Posterior vena cava (tissue), 2 donors: ENCODE measurements around the gene JAK3. TPM values are rescaled to one million over a fixed set of nuclear protein-coding genes. Genes with fewer than 3 reads are reported as not detected.
"Not testable (repeated sequence)": the region's sequence is repeated elsewhere in the genome, so short reads cannot be mapped to it uniquely, and the experiment has no call there.

Experiments used
- DNase-seq: peaks from one replicate; pipeline ENCODE4 v3.0.0-alpha.2; 2020; ENCODE audit warnings: low spot score
- intact Hi-C, 2 donors: fragments of 100-400 bp; cut with DNase I; formaldehyde crosslinking; loops; one replicate each; pipeline versions ENCODE4 v1.14.1 to v1.14.2; 2022 to 2023
- total RNA-seq, 2 donors: library from RNA; stranded (reverse); fragmentation: NEBNext Ultra II Directional; extraction: Animal tissue kit (Norgen Biotek cat#: 25700); gene quantifications; one replicate each; pipeline ENCODE4 v1.2.1, GENCODE V29; 2021
- donor health status: DM: yes; HTN: yes; CAD: no.
- donor health status: DM: yes; HTN: yes; CAD: no.

The JAK3 gene
- total RNA-seq, 2 donors from 2014 or later: 6.6 to 8.8 TPM

- intact Hi-C loops: no loop called here
- no peak for DNase-seq
Observed at GRCh38 chr19:17821190-17821589, 26.6 kb downstream of the JAK3 start, which contains the start of gene INSL3. TSS of gene INSL3 (minus strand) at chr19:17821519. CDS start at chr19:17821506, 13 bp downstream.

DNA sequence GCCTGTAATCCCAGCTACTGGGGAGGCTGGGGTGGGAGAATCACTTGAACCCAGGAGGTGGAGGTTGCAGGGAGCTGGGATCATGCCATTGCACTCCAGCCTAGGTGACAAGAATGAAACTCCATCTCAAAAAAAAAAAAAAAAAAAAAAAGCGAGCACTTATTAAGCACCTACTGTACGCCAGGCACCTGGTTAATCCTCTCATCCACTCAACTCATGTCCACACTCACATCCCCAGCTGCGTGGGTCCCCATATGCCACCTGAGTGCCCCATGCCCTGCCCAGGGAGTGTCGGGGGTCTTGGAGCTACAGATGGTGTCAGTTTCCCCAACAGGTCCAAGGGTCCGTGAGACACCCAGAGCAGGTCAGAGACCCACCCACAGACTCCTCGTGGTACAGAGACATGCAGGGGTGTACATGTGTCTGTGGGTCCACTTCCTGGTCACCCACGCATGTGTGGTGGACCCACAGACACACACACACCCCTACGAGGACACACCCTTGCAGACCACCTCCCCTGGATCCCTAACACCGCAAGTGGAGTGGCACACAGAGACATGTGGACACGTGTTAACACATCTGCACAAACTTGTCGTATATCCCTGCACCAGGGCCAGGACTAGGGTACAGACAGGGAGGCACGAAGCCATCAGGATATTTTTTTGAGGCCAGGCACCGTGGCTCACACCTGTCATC, 30.0 kb downstream of the JAK3 start:
- DNase-seq: no peak
- intact Hi-C loops: no loop called here

DNA sequence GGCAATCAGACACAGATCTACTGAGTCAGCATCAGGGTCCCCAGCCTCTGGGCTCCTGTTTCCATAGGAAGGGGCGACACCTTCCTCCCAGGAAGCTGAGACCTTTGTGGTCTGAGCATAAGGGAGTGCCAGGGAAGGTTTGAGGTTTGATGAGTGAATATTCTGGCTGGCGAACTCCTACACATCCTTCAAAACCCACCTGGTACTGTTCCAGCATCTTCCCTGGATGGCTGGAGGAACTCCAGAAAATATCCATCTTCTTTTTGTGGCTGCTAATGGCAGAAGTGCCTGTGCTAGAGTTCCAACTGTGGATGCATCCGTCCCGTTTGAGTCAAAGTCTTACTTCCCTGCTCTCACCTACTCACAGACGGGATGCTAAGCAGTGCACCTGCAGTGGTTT, 35.7 kb downstream of the JAK3 start:
- intact Hi-C loops: no loop called here
- DNase-seq: no peak

DNA sequence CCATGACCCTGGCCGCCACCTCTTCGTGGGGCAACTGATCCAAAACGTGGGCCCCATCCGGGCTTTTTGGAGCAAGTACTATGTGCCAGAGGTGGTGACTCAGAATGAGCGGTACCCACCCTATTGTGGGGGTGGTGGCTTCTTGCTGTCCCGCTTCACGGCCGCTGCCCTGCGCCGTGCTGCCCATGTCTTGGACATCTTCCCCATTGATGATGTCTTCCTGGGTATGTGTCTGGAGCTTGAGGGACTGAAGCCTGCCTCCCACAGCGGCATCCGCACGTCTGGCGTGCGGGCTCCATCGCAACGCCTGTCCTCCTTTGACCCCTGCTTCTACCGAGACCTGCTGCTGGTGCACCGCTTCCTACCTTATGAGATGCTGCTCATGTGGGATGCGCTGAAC, 36.1 kb downstream of the JAK3 start:
- intact Hi-C loops: no loop called here
- DNase-seq: no peak

- intact Hi-C loops: no loop called here
- DNase-seq: no peak
Observed at GRCh38 chr19:17811103-17811502, 36.7 kb downstream of the JAK3 start.

- no peak for DNase-seq
- intact Hi-C loops: no loop called here
Observed at GRCh38 chr19:17807731-17808316, 40.0 kb downstream of the JAK3 start.

- intact Hi-C loops: no loop called here
- no peak for DNase-seq
Observed at GRCh38 chr19:17806945-17807344, 40.8 kb downstream of the JAK3 start.

GRCh38 chr19:17805427-17805826, 42.4 kb downstream of the JAK3 start:
- DNase-seq: no peak
- intact Hi-C loops: no loop called here

GRCh38 chr19:17803264-17803896, 44.4 kb downstream of the JAK3 start:
- intact Hi-C loops: no loop called here
- no peak for DNase-seq

- no peak for DNase-seq
- intact Hi-C loops: no loop called here
Observed at GRCh38 chr19:17802137-17802858, 45.5 kb downstream of the JAK3 start.

- not testable (repeated sequence) for DNase-seq
- intact Hi-C loops: loop anchor here in 1 of 2 donors (10.0 kb wide), 1 partner anchor 56 kb away; the partner anchor contains the start of gene RPL18A
Observed at GRCh38 chr19:17798599-17798998, 49.2 kb downstream of the JAK3 start.

GRCh38 chr19:17797424-17798201, 50.2 kb downstream of the JAK3 start:
- no peak for DNase-seq
- intact Hi-C loops: loop anchor here in 1 of 2 donors (10.0 kb wide), 1 partner anchor 57 kb away; the partner anchor contains the start of gene RPL18A

DNA sequence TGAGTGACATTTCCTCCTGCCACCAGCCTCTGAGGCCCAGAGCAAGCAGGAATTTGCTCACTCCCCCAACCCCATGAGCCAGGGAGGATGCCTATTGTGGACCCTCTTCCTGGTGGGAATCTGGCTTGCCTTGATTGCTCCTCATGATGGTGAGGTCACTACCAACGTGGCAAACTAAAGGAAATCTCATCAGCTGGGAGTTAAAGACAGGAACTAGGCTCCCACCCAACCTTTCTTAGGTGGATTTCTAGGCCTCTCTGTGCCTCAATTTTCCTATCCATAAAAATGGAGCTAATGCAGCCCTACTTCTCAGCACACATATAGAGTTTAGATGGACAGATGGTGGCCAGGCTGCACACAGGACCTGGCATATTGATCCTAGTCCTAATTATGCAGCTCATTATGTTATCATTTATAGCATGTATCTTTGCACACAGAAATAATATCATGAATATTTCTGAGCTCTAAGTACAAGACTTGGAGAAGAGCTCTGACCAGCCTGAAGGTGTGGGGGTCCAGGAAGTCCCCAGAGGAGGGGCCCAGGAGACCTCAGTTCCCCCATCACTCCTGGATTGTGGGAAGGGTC, 50.9 kb downstream of the JAK3 start:
- intact Hi-C loops: loop anchor here in 1 of 2 donors (10.0 kb wide), 1 partner anchor 58 kb away; the partner anchor contains the start of gene RPL18A
- DNase-seq: no peak

GRCh38 chr19:17796013-17796837, 51.6 kb downstream of the JAK3 start:
- no peak for DNase-seq
- intact Hi-C loops: loop anchor here in 1 of 2 donors (10.0 kb wide), 1 partner anchor 59 kb away; the partner anchor contains the start of gene RPL18A

GRCh38 chr19:17795495-17795856, 52.3 kb downstream of the JAK3 start:
- DNase-seq: no peak
- intact Hi-C loops: loop anchor here in 1 of 2 donors (10.0 kb wide), 1 partner anchor 59 kb away; the partner anchor contains the start of gene RPL18A

DNA sequence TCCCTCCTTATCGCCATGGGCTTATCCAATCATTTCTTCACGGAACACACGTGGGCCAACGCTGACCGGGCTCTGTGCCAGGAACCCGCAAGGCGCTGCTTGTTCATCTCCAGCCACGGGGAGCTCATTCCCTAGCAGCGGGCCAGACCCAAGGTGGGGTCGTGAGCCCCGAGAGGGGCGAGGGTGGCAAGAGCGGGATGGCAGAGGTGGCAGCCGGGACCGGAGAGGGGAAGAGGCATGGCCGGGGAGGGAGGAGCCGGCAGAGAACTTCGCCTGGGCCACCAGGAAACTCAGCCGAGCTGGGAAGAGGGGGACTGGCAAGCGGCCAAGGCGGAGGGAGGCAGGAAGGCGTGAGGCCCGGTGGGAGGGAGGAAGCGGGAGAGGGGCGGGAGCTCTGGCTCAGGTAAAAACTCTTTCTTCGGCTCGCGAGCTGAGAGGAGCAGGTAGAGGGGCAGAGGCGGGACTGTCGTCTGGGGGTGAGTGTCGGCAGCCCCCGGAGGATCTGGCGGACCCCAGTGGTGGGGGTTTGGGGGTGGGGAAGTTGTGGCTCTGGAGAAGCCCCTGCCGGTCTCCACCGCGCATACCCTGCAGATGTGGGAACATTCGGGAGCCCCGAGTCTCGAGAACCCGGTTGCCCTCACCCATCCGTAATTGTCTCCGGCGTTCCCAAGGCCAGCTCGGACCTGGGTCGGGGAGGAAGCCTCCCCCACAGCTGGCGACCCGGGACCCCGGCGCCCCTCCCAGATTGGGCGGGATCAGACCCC, 52.9 kb downstream of the JAK3 start, which contains the start of gene B3GNT3:
Gene B3GNT3, plus strand, starts transcription at position 408 of the 764 bp plus-strand sequence. CDS start 12,670 bp downstream, outside the sequence.
- no peak for DNase-seq
- intact Hi-C loops: loop anchor here in 1 of 2 donors (10.0 kb wide), 1 partner anchor 60 kb away; the partner anchor contains the start of gene RPL18A

DNA sequence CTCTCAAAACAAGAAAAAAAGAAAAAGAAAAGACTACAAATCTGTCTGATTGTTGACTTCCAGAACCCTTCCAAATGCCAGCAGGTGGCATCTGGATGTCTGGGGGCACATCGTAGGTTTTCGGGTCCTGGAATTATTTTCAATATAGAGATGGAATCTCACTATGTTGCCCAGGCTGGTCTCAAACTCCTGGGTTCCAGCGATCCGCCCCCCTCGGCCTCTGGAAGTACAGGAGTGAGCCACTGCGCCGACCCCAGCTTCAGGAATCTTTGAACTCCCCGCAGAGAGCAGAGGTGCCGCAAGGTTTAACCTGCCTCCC, 53.4 kb downstream of the JAK3 start:
- intact Hi-C loops: loop anchor here in 1 of 2 donors (10.0 kb wide), 1 partner anchor 60 kb away; the partner anchor contains the start of gene RPL18A
- no peak for DNase-seq
